ENCODE results near the gene CDX2.

The CDX2 gene

DNA sequence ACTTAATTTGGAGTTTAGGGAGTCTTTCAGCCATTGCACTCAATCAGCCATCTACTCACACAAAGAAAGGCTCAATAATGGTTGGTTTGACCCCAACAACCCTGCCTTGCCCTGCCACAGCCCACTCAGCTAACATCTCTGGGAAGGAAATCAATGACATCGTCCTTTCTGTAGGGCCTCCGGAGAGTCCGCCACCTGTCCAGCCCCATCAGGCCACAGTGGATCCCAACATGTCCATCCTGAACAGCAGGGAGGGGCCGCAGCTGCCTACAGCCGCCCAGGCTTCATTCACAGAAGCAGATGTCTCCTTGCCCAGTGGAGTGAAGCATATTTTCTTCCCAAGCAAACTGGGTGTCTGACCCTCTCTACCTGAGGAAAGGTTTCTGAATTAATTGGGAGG, 4.2 kb upstream of the CDX2 start:
- no peak for TF ChIP-seq EZH2phosphoT487 (IDR thresholded peaks at IDR 0.05; ENCODE audit: borderline replicate concordance, low read length)
- TF ChIP-seq, protein P1, sequence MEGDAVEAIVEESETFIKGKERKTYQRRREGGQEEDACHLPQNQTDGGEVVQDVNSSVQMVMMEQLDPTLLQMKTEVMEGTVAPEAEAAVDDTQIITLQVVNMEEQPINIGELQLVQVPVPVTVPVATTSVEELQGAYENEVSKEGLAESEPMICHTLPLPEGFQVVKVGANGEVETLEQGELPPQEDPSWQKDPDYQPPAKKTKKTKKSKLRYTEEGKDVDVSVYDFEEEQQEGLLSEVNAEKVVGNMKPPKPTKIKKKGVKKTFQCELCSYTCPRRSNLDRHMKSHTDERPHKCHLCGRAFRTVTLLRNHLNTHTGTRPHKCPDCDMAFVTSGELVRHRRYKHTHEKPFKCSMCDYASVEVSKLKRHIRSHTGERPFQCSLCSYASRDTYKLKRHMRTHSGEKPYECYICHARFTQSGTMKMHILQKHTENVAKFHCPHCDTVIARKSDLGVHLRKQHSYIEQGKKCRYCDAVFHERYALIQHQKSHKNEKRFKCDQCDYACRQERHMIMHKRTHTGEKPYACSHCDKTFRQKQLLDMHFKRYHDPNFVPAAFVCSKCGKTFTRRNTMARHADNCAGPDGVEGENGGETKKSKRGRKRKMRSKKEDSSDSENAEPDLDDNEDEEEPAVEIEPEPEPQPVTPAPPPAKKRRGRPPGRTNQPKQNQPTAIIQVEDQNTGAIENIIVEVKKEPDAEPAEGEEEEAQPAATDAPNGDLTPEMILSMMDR (IDR thresholded peaks at IDR 0.05; ENCODE audit: low read depth, low read length, poor library complexity, severe bottlenecking), result no peak
- Histone ChIP-seq H3K79me2 (ENCODE audit: control insufficient read depth, low read length) (no peaks in the 10 kb centered on the region), H3K27ac (ENCODE audit: low read depth, low read length) (no peak overlapping the region), H3F3A (ENCODE audit: control insufficient read depth, insufficient read depth) (no peaks in the 10 kb centered on the region), H3K27me3 (ENCODE audit: control insufficient read depth, low read length) (peaks cover 25% of the 10 kb centered on the region), H4K20me1 (ENCODE audit: control insufficient read depth, insufficient read depth, low read depth, low read length) (no peaks in the 10 kb centered on the region), H3K4me1 (ENCODE audit: control insufficient read depth, low read length) (no peaks in the 10 kb centered on the region), H3K36me3 (ENCODE audit: control insufficient read depth, low read length) (no peaks in the 10 kb centered on the region), H3K9me3 (ENCODE audit: control insufficient read depth, insufficient read depth, low read length) (no peaks in the 10 kb centered on the region), H3K4me2 (ENCODE audit: low read length) (no peak overlapping the region), H3K9me2 (replicated peaks; ENCODE audit: control insufficient read depth, low read length) (no peaks in the 10 kb centered on the region), H3K4me3 (ENCODE audit: low read length) (no peak overlapping the region)

DNA sequence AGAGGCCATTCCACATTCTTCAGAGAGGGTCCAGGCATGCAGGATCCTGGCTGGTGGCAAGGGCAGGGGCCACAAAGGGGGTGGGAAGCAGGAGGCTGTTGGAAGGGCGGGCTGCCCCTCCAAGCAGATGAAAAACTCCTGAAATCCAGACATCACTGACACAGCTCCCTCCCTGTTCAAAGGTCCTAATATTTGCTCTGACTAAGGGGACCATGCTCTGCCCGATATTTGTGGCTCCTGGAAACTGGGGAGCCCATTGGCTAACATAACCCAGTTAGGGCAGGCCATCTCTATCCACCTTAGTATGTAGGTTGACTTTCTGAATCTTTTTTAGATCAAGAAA, 3.3 kb upstream of the CDX2 start:
- Histone ChIP-seq H3K9me2 (replicated peaks; ENCODE audit: control insufficient read depth, low read length) (no peaks in the 10 kb centered on the region), H3K4me3 (ENCODE audit: low read length) (no peak overlapping the region), H3K4me1 (ENCODE audit: control insufficient read depth, low read length) (no peaks in the 10 kb centered on the region), H3K9me3 (ENCODE audit: control insufficient read depth, insufficient read depth, low read length) (no peaks in the 10 kb centered on the region), H3K27me3 (ENCODE audit: control insufficient read depth, low read length) (peaks cover 25% of the 10 kb centered on the region), H3F3A (ENCODE audit: control insufficient read depth, insufficient read depth) (no peaks in the 10 kb centered on the region), H3K79me2 (ENCODE audit: control insufficient read depth, low read length) (no peaks in the 10 kb centered on the region), H3K4me2 (ENCODE audit: low read length) (no peak overlapping the region), H3K36me3 (ENCODE audit: control insufficient read depth, low read length) (no peaks in the 10 kb centered on the region), H3K27ac (ENCODE audit: low read depth, low read length) (no peak overlapping the region), H4K20me1 (ENCODE audit: control insufficient read depth, insufficient read depth, low read depth, low read length) (no peaks in the 10 kb centered on the region)
- TF ChIP-seq EZH2phosphoT487 (IDR thresholded peaks at IDR 0.05; ENCODE audit: borderline replicate concordance, low read length), result no peak
- TF ChIP-seq, protein P1 (IDR thresholded peaks at IDR 0.05; ENCODE audit: low read depth, low read length, poor library complexity, severe bottlenecking), result no peak

DNA sequence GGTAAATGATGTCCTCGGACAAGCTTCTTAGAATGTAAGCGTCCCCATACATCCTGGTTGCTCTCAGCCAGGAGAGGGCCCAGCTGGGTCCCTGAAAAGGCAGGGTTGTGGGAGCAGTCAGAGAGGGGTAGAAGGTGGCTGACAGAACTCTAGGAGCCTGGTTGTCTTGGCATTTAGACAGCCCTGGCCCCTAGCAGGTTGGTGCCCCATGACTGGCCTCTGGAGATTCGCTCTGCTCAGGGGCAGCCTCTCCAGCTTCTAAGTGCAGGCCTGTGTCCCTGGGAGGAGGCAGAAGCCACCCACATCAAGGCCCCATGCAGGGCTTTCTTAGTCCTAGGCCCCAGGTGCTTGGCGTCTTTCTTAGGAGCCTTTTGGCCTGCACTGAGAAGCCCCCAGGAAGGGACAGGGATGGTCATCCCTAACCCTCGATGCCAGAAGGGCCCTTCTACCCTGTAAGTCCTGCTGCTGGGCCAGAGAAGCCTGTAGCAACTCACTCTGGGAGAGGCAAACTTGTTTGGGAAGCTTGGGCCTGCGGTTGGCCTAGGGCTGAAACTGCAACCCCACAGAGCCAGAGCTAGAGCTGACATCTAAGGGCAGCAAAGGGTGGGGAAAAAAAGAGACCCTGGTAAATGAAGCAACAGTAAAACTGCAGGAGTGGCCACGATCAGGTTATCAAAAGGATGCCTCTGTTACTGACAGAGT, 2.8 kb upstream of the CDX2 start:
- H3K4me2 ChIP-seq (ENCODE audit: low read length), result no peak overlapping the region
- no peaks in the 10 kb centered on the region for H4K20me1 ChIP-seq (ENCODE audit: control insufficient read depth, insufficient read depth, low read depth, low read length)
- no peaks in the 10 kb centered on the region for H3K9me3 ChIP-seq (ENCODE audit: control insufficient read depth, insufficient read depth, low read length)
- no peaks in the 10 kb centered on the region for H3K9me2 ChIP-seq (replicated peaks; ENCODE audit: control insufficient read depth, low read length)
- H3F3A ChIP-seq (ENCODE audit: control insufficient read depth, insufficient read depth), result no peaks in the 10 kb centered on the region
- no peak for TF ChIP-seq EZH2phosphoT487 (IDR thresholded peaks at IDR 0.05; ENCODE audit: borderline replicate concordance, low read length)
- TF ChIP-seq, protein P1 (IDR thresholded peaks at IDR 0.05; ENCODE audit: low read depth, low read length, poor library complexity, severe bottlenecking), result no peak
- no peak overlapping the region for H3K27ac ChIP-seq (ENCODE audit: low read depth, low read length)
- H3K79me2 ChIP-seq (ENCODE audit: control insufficient read depth, low read length), result no peaks in the 10 kb centered on the region
- H3K36me3 ChIP-seq (ENCODE audit: control insufficient read depth, low read length), result no peaks in the 10 kb centered on the region
- no peak overlapping the region for H3K4me3 ChIP-seq (ENCODE audit: low read length)
- H3K4me1 ChIP-seq (ENCODE audit: control insufficient read depth, low read length), result no peaks in the 10 kb centered on the region
- H3K27me3 ChIP-seq (ENCODE audit: control insufficient read depth, low read length), result peaks cover 25% of the 10 kb centered on the region
